SU-DHL-6 (cell line): ENCODE measurements around the gene SLFNL1.

Experiments
- H2AFZ ChIP-seq: fragments of 200-600 bp; sonication (generic); 2 replicates; pipeline ENCODE4 v1.6.1; 2014; ENCODE audit warnings: low read depth, mild to moderate bottlenecking, moderate library complexity, mixed read lengths, antibody characterized with exemption, low read length; ENCODE audit not compliant: severe bottlenecking
- H3F3A ChIP-seq: fragments of 200-600 bp; shearing (Covaris generic); 2 replicates; pipeline ENCODE4 v1.6.0; 2016; ENCODE audit warnings: antibody characterized with exemption, mild to moderate bottlenecking; ENCODE audit not compliant: insufficient read depth
- H3K27ac ChIP-seq: fragments of 200-600 bp; sonication (generic); 2 replicates; pipeline ENCODE4 v1.5.1; 2016; ENCODE audit warnings: low read depth, mild to moderate bottlenecking, low read length, moderate library complexity, mixed read lengths
- H3K27me3 ChIP-seq: fragments of 200-600 bp; sonication (generic), shearing (Covaris generic); 2 replicates; pipeline ENCODE4 v1.6.0; 2014; ENCODE audit warnings: mild to moderate bottlenecking, low read length
- H3K36me3 ChIP-seq: fragments of 200-600 bp; sonication (generic); 2 replicates; pipeline ENCODE4 v1.6.1; 2014; ENCODE audit warnings: mild to moderate bottlenecking, low read length, mixed read lengths
- H3K4me2 ChIP-seq: fragments of 300-600, 200-600 bp; shearing (Covaris generic), sonication (generic); 2 replicates; pipeline ENCODE4 v1.6.0; 2014; ENCODE audit warnings: low read length, low read depth, mild to moderate bottlenecking; ENCODE audit not compliant: poor library complexity, severe bottlenecking
- H3K4me3 ChIP-seq: fragments of 200-600 bp; sonication (generic); 2 replicates; pipeline ENCODE4 v1.5.1; 2014; ENCODE audit warnings: antibody characterized with exemption, low read length, mild to moderate bottlenecking, mixed read lengths; ENCODE audit not compliant: insufficient read depth, poor library complexity, severe bottlenecking
- H3K79me2 ChIP-seq: fragments of 200-600 bp; sonication (generic); 2 replicates; pipeline ENCODE4 v1.6.1; 2014; ENCODE audit warnings: mild to moderate bottlenecking, low read length, moderate library complexity; ENCODE audit not compliant: insufficient read depth
- H3K9ac ChIP-seq: fragments of 200-600 bp; sonication (generic); 2 replicates; pipeline ENCODE4 v1.7.0; 2014; ENCODE audit warnings: mild to moderate bottlenecking, low read length
- H3K9me2 ChIP-seq: fragments of 200-600 bp; sonication (generic); replicated peaks from 2 replicates; pipeline ENCODE4 v1.6.1; 2014; ENCODE audit warnings: low read length; ENCODE audit not compliant: insufficient read depth
- H3K9me3 ChIP-seq: fragments of 200-600 bp; sonication (generic); 2 replicates; pipeline ENCODE4 v1.6.1; 2014; ENCODE audit warnings: low read length, mixed read lengths; ENCODE audit not compliant: insufficient read depth
- H4K20me1 ChIP-seq: fragments of 200-600 bp; sonication (generic); 2 replicates; pipeline ENCODE4 v1.6.1; 2014; ENCODE audit warnings: low read depth, mild to moderate bottlenecking, antibody characterized with exemption, low read length, moderate library complexity, mixed read lengths
- CTCF ChIP-seq: fragments of 200-600 bp; sonication (generic); IDR thresholded peaks from one replicate; pipeline ENCODE4 v1.5.1; 2017; ENCODE audit warnings: antibody characterized with exemption, mild to moderate bottlenecking, low read length, moderate library complexity; ENCODE audit not compliant: insufficient read depth, poor library complexity, severe bottlenecking
- EZH2phosphoT487 ChIP-seq: fragments of 200-600 bp; sonication (generic), shearing (Covaris generic); conservative IDR thresholded peaks from 2 replicates; pipeline ENCODE4 v1.6.1; 2018; ENCODE audit warnings: mild to moderate bottlenecking, antibody characterized with exemption, low read length, moderate library complexity, mixed read lengths

Gene SLFNL1

GRCh38 chr1:41015897-41016470 is 5.5 kb downstream of the SLFNL1 start:
- H3F3A ChIP-seq, result no peaks in the 10 kb centered on the region
- H3K9me2 ChIP-seq, result no peaks in the 10 kb centered on the region
- H3K4me2 ChIP-seq, result no peak overlapping the region
- no peaks in the 10 kb centered on the region for H3K79me2 ChIP-seq
- no peaks in the 10 kb centered on the region for H3K9me3 ChIP-seq
- no peak overlapping the region for H3K27ac ChIP-seq
- TF ChIP-seq EZH2phosphoT487 (no peak), CTCF (no peak)
- H2AFZ ChIP-seq, result no peak overlapping the region
- no peaks in the 10 kb centered on the region for H3K27me3 ChIP-seq
- no peak overlapping the region for H3K9ac ChIP-seq
- no peaks in the 10 kb centered on the region for H4K20me1 ChIP-seq
- H3K36me3 ChIP-seq, result peaks cover 19% of the 10 kb centered on the region; the same call in 1 of the 2 replicates
- no peak overlapping the region for H3K4me3 ChIP-seq

GRCh38 chr1:41015281-41015896 is 6.1 kb downstream of the SLFNL1 start:
- Histone ChIP-seq H3K36me3 (peaks cover 24% of the 10 kb centered on the region; the same call in 1 of the 2 replicates), H3F3A (no peaks in the 10 kb centered on the region), H3K27ac (no peak overlapping the region), H3K9ac (no peak overlapping the region), H2AFZ (no peak overlapping the region), H3K79me2 (no peaks in the 10 kb centered on the region), H3K4me2 (no peak overlapping the region), H3K27me3 (no peaks in the 10 kb centered on the region), H3K9me3 (no peaks in the 10 kb centered on the region), H3K9me2 (no peaks in the 10 kb centered on the region), H4K20me1 (no peaks in the 10 kb centered on the region), H3K4me3 (no peak overlapping the region)
- TF ChIP-seq CTCF, result no peak
- TF ChIP-seq EZH2phosphoT487, result no peak

- H3K27ac ChIP-seq, result no peak overlapping the region
- no peak overlapping the region for H3K4me3 ChIP-seq
- no peaks in the 10 kb centered on the region for H3F3A ChIP-seq
- no peaks in the 10 kb centered on the region for H3K9me3 ChIP-seq
- no peaks in the 10 kb centered on the region for H4K20me1 ChIP-seq
- H3K79me2 ChIP-seq, result no peaks in the 10 kb centered on the region
- TF ChIP-seq CTCF (no peak), EZH2phosphoT487 (no peak)
- no peak overlapping the region for H2AFZ ChIP-seq
- no peaks in the 10 kb centered on the region for H3K9me2 ChIP-seq
- H3K4me2 ChIP-seq, result no peak overlapping the region
- no peaks in the 10 kb centered on the region for H3K27me3 ChIP-seq
- H3K36me3 ChIP-seq, result peaks cover 29% of the 10 kb centered on the region
- H3K9ac ChIP-seq, result no peak overlapping the region
Observed at GRCh38 chr1:41014871-41015270, 6.7 kb downstream of the SLFNL1 start.
